ENCODE results near the gene TANK.
"Not testable (repeated sequence)": the region's sequence is repeated elsewhere in the genome, so short reads cannot be mapped to it uniquely, and the experiment has no call there.

TANK gene

DNA sequence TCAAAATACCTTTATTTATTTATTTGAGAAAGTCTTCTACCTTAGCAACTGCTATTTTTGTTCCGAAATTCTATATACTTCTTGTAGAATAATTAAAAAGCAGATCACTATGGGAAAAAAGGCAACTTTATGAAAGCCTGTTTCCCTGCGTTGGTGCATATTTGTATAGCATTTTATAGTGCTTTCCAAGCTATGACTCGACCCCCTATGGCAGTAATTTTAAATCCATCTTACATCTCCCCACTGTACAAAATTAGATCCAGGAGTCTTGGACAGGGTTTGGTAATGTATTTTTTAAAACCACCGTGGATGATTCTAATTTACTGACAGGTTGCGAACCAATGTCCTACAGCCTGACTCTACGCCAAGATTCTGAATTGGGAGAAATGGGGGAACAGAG, 10.1 kb downstream of the TANK start:
- no peak for DNase-seq

- DNase-seq = no peak
These were observed 11.0 kb downstream of the TANK start for GRCh38 chr2:161170958-161171932.

GRCh38 chr2:161172901-161173540, 12.8 kb downstream of the TANK start:
- DNase-seq = no peak

DNA sequence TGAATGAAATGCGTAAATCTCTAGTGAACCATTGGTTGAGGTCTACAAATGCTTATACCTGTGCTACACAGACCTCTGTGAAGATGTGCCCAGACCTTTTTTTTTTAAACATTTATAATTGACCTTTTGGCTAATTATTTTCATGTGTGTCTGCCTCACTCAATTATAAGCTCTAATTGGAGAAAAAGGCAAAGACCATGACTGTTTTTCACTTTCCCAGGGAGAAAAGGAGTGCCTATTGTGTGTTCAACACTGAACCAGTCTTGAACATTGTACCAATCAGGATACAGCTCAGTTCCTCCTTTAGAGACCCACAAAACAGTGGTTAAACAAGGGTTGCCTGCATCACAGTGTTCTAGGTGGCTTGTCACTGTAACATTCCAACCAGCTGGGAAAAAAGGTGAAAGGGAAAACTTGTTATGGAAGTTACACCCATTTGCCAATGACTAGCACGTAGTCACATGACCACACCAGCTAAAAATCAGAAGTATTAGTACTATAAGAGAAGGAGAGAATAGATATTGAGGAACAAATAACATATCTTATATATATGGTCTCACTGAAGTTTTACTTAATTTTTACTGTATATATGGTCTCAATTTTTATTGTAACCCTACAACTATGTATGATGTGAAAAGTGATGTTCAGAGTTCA, 13.4 kb downstream of the TANK start:
- no peak for DNase-seq

- no peak for DNase-seq
These were observed 17.7 kb downstream of the TANK start for GRCh38 chr2:161177969-161178368.

GRCh38 chr2:161178756-161179155, 18.5 kb downstream of the TANK start:
- no peak for DNase-seq

- no peak for DNase-seq
These were observed 29.8 kb downstream of the TANK start for GRCh38 chr2:161190050-161190449.

DNA sequence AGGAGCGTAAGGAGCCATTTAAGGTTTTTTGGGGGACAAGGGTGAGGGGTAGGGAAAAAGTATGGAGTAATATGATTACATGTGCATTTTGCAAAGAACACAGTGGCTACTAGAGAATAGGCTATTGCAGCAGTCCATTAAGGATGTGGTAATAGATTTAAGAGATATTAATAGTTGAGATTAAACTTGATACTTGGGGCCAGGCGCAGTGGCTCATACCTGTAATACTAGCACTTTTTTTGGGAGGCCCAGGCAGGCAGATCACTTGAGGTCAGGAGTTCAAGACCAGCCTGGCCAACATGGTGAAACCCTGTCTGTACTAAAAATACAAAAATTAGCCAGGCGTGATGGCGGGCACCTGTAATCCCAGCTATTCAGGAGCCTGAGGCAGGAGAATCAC, 35.4 kb downstream of the TANK start:
- not testable (repeated sequence) for DNase-seq

GRCh38 chr2:161199912-161200701, 39.9 kb downstream of the TANK start:
- no peak for DNase-seq

DNA sequence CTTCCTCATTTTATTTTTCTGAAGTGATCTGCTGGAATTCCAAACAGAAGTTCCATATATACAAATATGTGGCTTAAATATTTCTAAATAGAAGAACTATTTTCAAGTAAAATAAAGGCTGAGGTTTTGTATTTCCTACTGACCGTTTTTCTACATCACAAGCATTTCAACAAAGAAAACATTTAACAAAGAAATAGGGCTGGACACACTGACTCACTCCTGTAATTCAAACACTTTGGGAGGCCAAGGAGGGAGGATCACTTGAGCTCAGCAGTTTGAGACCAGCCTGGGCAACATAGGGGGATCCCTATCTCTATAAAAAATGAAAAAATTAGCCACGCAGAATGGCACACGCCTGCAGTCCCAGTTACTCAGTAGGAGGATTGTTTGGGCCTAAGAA, 44.6 kb downstream of the TANK start:
- no peak for DNase-seq

- no peak for DNase-seq
These were observed 46.3 kb downstream of the TANK start for GRCh38 chr2:161206471-161207032.

DNA sequence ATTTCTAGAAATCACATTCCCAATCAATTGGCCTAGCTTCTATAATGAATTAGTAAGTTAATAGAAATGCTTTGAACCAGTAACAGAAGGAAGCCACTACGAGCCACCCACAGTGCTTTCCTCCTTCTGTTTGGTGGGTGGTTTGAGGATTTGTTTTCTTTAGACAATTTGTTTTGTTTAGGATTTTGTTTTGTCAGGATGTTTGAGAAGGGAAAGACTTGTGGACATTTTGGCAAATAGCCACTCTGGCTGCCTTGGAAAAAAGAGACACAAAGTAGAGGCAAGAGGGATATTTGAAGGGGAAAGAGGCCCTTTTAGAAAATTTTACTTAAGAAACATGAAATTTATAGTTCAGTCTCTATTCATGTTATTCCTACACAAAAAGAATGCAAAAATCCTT, 47.7 kb downstream of the TANK start:
- no peak for DNase-seq

- DNase-seq = no peak
These were observed 48.4 kb downstream of the TANK start for GRCh38 chr2:161208527-161209139.

- no peak for DNase-seq
These were observed 49.7 kb downstream of the TANK start for GRCh38 chr2:161209902-161210301.

DNA sequence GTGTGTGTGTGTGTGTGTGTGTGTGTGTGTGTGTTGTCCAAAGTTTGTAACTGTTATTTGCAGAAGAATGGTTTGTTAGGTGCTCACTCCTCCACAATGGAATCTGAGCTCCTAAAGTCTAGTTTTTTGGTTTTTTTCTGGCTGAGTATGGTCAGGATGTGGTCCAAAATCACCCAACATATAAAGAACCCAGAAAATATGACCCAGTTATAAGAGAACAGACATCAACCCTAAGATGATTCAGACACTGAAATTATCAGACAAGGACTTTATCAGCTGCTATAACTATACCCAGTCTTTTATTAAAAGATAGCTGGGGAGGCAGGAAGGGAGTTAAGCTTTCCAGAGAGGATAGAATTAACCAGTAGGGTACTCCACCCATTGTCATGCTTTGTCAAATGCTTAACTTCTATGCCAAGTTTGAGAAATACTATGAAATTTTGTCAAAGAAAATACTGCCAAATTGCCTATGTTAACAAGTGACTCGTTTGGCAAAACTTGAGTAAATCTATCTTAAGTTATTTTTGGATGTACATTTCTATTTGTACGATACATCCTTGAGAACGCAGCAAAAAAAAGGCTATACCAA, 57.5 kb downstream of the TANK start:
- DNase-seq = no peak

DNA sequence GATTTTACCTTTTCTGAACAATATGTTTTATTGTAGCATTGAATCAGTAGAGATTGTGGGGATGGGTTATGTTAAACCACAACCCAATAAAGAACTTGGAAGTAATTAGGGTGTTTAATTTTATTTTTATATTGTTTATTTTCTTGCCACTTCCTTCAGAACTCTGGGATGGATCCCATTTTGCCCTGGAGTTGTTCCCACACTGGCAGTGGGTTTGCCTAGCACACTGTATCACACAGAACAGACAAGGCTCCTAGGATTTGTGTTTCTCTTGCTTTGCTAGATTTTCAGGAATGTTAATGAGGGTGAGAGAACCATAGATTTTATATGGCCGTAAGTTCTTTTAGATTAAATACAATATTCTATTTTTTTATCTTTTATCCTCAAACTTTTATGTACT, 59.0 kb downstream of the TANK start:
- DNase-seq = no peak

DNA sequence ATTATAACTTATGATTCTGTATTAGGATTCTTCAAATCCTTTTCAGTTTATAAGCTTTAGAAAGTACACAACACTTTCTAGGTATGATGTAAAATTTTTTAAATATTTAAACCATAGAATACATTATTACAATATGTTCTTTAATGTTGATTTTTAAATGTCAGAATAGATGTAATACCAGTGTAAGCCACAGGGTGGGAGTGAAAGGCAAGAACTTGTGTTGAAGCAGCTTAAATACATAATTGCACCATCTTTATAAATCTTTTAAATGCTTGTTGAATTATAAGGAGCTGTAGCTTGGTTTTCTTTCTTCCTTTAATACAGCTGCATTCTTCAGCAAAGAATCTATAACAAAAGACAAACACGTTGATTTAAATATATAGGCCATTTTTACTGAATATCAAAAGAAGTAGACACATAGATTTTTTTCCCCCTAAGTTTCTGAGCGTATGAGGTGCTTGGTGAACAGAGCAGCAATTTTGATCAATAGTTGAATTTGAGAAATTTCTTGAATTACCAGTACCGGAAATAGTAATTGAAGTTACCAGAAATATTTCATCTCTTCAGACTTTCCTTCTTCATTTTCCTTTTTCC, 63.0 kb downstream of the TANK start:
- peak; percentile 45 for DNase-seq

DNA sequence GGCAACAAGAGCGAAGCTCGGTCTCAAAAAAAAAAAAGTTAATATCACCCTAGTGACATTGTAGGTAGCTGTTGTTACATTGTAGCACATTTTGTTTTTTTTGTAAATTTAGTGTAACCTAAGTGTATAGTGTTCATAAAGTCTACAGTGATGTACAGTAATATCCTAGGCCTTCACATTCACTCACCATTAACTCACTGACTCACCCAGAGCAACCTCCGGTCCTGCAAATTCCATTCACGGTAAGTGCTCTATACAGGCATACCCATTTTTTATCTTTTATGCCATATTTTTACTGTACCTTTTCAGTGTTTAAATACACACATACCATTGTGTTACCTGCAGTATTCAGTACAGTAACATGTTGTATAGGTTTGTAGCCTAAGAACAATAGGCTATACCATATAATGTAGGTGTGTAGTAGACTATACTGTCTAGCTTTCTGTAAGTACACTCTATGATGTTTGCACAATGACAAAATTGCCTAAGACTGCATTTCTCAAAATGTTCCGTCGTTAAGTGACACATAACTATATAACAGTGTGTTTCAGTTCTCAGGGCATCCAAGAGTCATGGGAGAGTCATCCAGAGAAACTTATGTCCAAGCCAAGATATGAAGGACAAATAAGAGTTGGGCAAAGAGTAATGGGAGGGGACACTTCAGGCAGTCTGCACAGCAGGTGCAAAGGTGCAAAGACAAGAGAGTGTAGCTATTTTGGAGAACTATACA, 68.4 kb downstream of the TANK start:
- DNase-seq = no peak

DNA sequence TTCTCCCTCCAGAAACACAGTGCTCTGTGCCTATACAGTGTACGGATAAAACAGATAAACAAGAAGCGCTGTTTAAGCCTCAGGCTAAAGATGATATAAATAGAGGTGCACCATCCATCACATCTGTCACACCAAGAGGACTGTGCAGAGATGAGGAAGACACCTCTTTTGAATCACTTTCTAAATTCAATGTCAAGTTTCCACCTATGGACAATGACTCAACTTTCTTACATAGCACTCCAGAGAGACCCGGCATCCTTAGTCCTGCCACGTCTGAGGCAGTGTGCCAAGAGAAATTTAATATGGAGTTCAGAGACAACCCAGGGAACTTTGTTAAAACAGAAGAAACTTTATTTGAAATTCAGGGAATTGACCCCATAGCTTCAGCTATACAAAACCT, 70.7 kb downstream of the TANK start:
- no peak for DNase-seq

DNA sequence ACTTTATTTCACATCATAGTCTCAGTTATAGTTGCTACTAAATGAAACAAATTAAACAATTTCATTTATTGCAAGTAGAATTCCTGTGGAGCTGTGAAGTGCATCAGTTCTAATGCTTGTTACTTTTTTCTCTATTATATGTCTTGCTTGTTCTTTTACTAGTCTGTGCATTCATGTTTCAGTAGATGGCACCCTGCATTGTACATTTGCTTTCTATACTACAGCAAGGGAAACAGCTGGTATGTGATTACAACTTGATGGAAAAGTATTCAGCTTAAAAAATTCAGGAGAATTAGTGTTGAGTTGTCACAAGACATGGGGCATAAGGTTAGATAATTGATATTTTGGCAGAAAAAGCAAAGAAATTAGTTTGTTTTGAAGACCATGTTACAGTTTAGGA, 72.3 kb downstream of the TANK start:
- DNase-seq = no peak

Measured in central memory CD4-positive, alpha-beta T cell (primary cell).